Neural cell (in vitro differentiated cells): Measurements from ENCODE around the gene THEM4.

ENCODE experiments used
- CTCF ChIP-seq: fragments of 450-650 bp; IDR thresholded peaks from 2 replicates; pipeline ENCODE4 v1.5.1; 2014; ENCODE audit warnings: antibody characterized with exemption, mild to moderate bottlenecking, moderate library complexity; ENCODE audit not compliant: poor library complexity, severe bottlenecking
- POLR2AphosphoS5 ChIP-seq: IDR thresholded peaks from 2 replicates; pipeline ENCODE4 v1.6.1; 2012

GRCh38 chr1:151831605-151832004 is 77.7 kb downstream of the THEM4 start, which contains the start of gene RORC:
- no peak for TF ChIP-seq CTCF
- no peak for TF ChIP-seq POLR2AphosphoS5
